SK-N-SH (cell line): ENCODE measurements around the gene C14orf119. TPM values are rescaled to one million over a fixed set of nuclear protein-coding genes. Genes with fewer than 3 reads are reported as not detected.

Experiments
- CTCF ChIA-PET: fragments of 300-600, 350-600 bp; formaldehyde crosslinking; extraction: SDS; loops from one replicate; lab custom pipeline; 2021; lab: Yijun Ruan, JAX
- POLR2A ChIA-PET: fragments of 350-600 bp; sonication (Branson Sonifier 250); formaldehyde crosslinking; extraction: SDS; loops from one replicate; lab custom pipeline; 2020; ENCODE audit warnings: antibody characterized with exemption, inconsistent platforms; lab: Yijun Ruan, JAX
- DNase-seq: peaks from one replicate; pipeline ENCODE4 v3.0.0; 2012
- H2AFZ ChIP-seq: fragments of 200-600 bp; sonication (generic); 2 replicates; pipeline ENCODE4 v1.8.1; 2016; ENCODE audit warnings: antibody characterized with exemption, mild to moderate bottlenecking, low read depth
- H3F3A ChIP-seq: fragments of 200-600 bp; sonication (generic); replicated peaks from 2 replicates; pipeline ENCODE3; 2016; ENCODE audit warnings: antibody characterized with exemption, mild to moderate bottlenecking; ENCODE audit not compliant: insufficient read depth
- H3K27ac ChIP-seq, 2 experiments: fragments of 200-500 bp in 1 of 2; fragments of 200-600 bp in 1 of 2; sonication (Bioruptor generic) in 1 of 2; sonication (generic), shearing (Covaris generic) in 1 of 2; 2 replicates each; pipeline versions ENCODE4 v1.5.1 to v1.6.1; 2014 to 2016; ENCODE audit warnings: low read depth in 2 of 2, inconsistent platforms in 1 of 2, low read length in 1 of 2, mild to moderate bottlenecking in 1 of 2, mixed read lengths in 1 of 2
- H3K27me3 ChIP-seq: fragments of 200-600 bp; sonication (generic), shearing (Covaris generic); 2 replicates; pipeline ENCODE4 v1.6.1; 2016; ENCODE audit warnings: mixed run types; ENCODE audit not compliant: insufficient read depth
- H3K36me3 ChIP-seq, 2 experiments: fragments of 200-500 bp in 1 of 2; fragments of 200-600 bp in 1 of 2; sonication (Bioruptor generic) in 1 of 2; sonication (generic) in 1 of 2; replicated peaks in 1 of 2; 2 replicates each; pipeline versions ENCODE3 to v1.5.1; 2014 to 2016; ENCODE audit warnings: low read length in 1 of 2, mild to moderate bottlenecking in 1 of 2; ENCODE audit not compliant: insufficient read depth in 2 of 2, control insufficient read depth in 1 of 2
- H3K4me1 ChIP-seq, 2 experiments: fragments of 200-500 bp in 1 of 2; fragments of 200-600 bp in 1 of 2; sonication (Bioruptor generic) in 1 of 2; sonication (generic), shearing (Covaris generic) in 1 of 2; 2 replicates each; pipeline versions ENCODE4 v1.5.1 to v1.6.1; 2014 to 2016; ENCODE audit warnings: low read depth in 1 of 2, low read length in 1 of 2, mixed run types in 1 of 2; ENCODE audit not compliant: insufficient read depth in 2 of 2, control insufficient read depth in 1 of 2
- H3K4me2 ChIP-seq: fragments of 200-600 bp; sonication (generic), shearing (Covaris generic); 2 replicates; pipeline ENCODE4 v1.6.1; 2017; ENCODE audit warnings: mixed run types
- H3K4me3 ChIP-seq, 2 experiments: fragments of 200-500 bp in 1 of 2; fragments of 200-600 bp in 1 of 2; sonication (Bioruptor generic) in 1 of 2; sonication (generic), shearing (Covaris generic) in 1 of 2; 2 replicates each; pipeline versions ENCODE4 v1.5.1 to v1.8.1; 2014 to 2016; ENCODE audit warnings: low read depth in 2 of 2, inconsistent platforms in 1 of 2, low read length in 1 of 2, mild to moderate bottlenecking in 1 of 2, mixed read lengths in 1 of 2, moderate library complexity in 1 of 2
- H3K79me2 ChIP-seq: fragments of 200-600 bp; sonication (generic); 2 replicates; pipeline ENCODE4 v1.8.1; 2017; ENCODE audit warnings: mild to moderate bottlenecking; ENCODE audit not compliant: insufficient read depth
- H3K9ac ChIP-seq: fragments of 200-600 bp; sonication (generic); 2 replicates; pipeline ENCODE4 v1.6.1; 2017; ENCODE audit warnings: mixed run types
- H3K9me2 ChIP-seq: fragments of 200-600 bp; sonication (generic); 2 replicates; pipeline ENCODE4 v1.6.1; 2017; ENCODE audit warnings: mixed run types
- H3K9me3 ChIP-seq: fragments of 200-600 bp; sonication (generic); 2 replicates; pipeline ENCODE4 v1.6.1; 2017; ENCODE audit warnings: mixed run types, mild to moderate bottlenecking, moderate library complexity
- H4K20me1 ChIP-seq: fragments of 200-600 bp; sonication (generic); 2 replicates; pipeline ENCODE4 v1.6.1; 2017; ENCODE audit warnings: mild to moderate bottlenecking, mixed run types; ENCODE audit not compliant: insufficient read depth
- CHD2 ChIP-seq: fragments of 150-350 bp; IDR thresholded peaks from 2 replicates; pipeline ENCODE4 v1.6.1; 2018; ENCODE audit warnings: low read length; ENCODE audit not compliant: partially characterized antibody
- ELF1 ChIP-seq: IDR thresholded peaks from 2 replicates; pipeline ENCODE4 v1.4.0; 2012
- EP300 ChIP-seq, 2 experiments: IDR thresholded peaks; 2 replicates each; pipeline versions ENCODE4 v1.4.0 to v1.6.1; 2012; ENCODE audit warnings: borderline replicate concordance in 1 of 2, low read depth in 1 of 2, low read length in 1 of 2
- FOSL2 ChIP-seq: IDR thresholded peaks from 2 replicates; pipeline ENCODE4 v1.4.0; 2012; ENCODE audit warnings: low read depth, mild to moderate bottlenecking, moderate library complexity, borderline replicate concordance
- FOXJ3 ChIP-seq: sonication (generic); formaldehyde crosslinking; IDR thresholded peaks from 2 replicates; pipeline ENCODE4 v1.5.1; 2020; ENCODE audit warnings: mild to moderate bottlenecking, missing genetic modification reagents
- GATA2 ChIP-seq: sonication (generic); formaldehyde crosslinking; IDR thresholded peaks from 2 replicates; pipeline ENCODE4 v1.5.0; 2020; ENCODE audit warnings: mild to moderate bottlenecking, missing genetic modification reagents
- JUND ChIP-seq: IDR thresholded peaks from 2 replicates; pipeline ENCODE4 v1.4.0; 2012
- MEF2A ChIP-seq: IDR thresholded peaks from 2 replicates; pipeline ENCODE4 v1.4.0; 2012; ENCODE audit warnings: low read depth, borderline replicate concordance
- PBX3 ChIP-seq: IDR thresholded peaks from 2 replicates; pipeline ENCODE4; 2012
- POLR2AphosphoS5 ChIP-seq: IDR thresholded peaks from 2 replicates; pipeline ENCODE4 v1.6.1; 2012; ENCODE audit warnings: low read depth, low read length
- RAD21 ChIP-seq: IDR thresholded peaks from 2 replicates; pipeline ENCODE4 v1.6.1; 2012; ENCODE audit warnings: mild to moderate bottlenecking, low read length
- RFX5 ChIP-seq: IDR thresholded peaks from 2 replicates; pipeline ENCODE4 v1.6.1; 2012; ENCODE audit warnings: mild to moderate bottlenecking, improper control_type of control experiment, low read length
- RXRA ChIP-seq: IDR thresholded peaks from 2 replicates; pipeline ENCODE4 v1.4.0; 2012; ENCODE audit warnings: low read depth, mild to moderate bottlenecking, borderline replicate concordance
- TAF1 ChIP-seq: IDR thresholded peaks from 2 replicates; pipeline ENCODE4 v1.6.1; 2012; ENCODE audit warnings: low read depth, mild to moderate bottlenecking, low read length, moderate library complexity, borderline replicate concordance
- TCF12 ChIP-seq: IDR thresholded peaks from 2 replicates; pipeline ENCODE4 v1.4.0; 2012
- TEAD4 ChIP-seq: IDR thresholded peaks from 2 replicates; pipeline ENCODE4 v1.4.0; 2012; ENCODE audit warnings: mild to moderate bottlenecking, borderline replicate concordance; ENCODE audit not compliant: insufficient read depth
- USF2 ChIP-seq: fragments of 150-350 bp; IDR thresholded peaks from 2 replicates; pipeline ENCODE4 v1.6.1; 2017; ENCODE audit warnings: antibody characterized with exemption, low read length, low read depth, borderline replicate concordance
- ZBTB33 ChIP-seq: IDR thresholded peaks from 2 replicates; pipeline ENCODE4 v1.4.0; 2012; ENCODE audit warnings: low read depth, borderline replicate concordance
- WGBS: methylation state at CpG from one replicate; pipeline ENCODE4 v1.1.6; 2017; ENCODE audit warnings: low lambda C conversion rate; 5-methylcytosine and 5-hydroxymethylcytosine counted together
- polyA plus RNA-seq, 3 experiments: library from polyadenylated mRNA; depleted of rRNA; stranded (reverse); fragments of >200 nt; gene quantifications; 2 replicates each; pipeline ENCODE4 v1.2.3, GENCODE V29; 2012

The C14orf119 gene
- polyA plus RNA-seq, 1 of the 3 experiments (the other 2 are of a cell fraction), result 55.2 TPM

GRCh38 chr14:23137813-23138535, 42.7 kb downstream of the C14orf119 start:
- CTCF ChIA-PET, result interaction anchor here (1.0 to 2.2 kb wide), 3 partner anchors 16 to 40 kb away, joined by 3 to 11 read pairs (median 8); no protein-coding TSS in a partner anchor
- WGBS, result 48% methylated on average over 6 of the region's 6 CpGs
- H3K79me2 ChIP-seq, result no peaks in the 10 kb centered on the region
- H3K36me3 ChIP-seq, result no peaks in the 10 kb centered on the region
- H2AFZ ChIP-seq, result no peak overlapping the region
- H3K9me3 ChIP-seq, result no peaks in the 10 kb centered on the region
- no peaks in the 10 kb centered on the region; a peak in 1 of 4 replicates for H3K4me1 ChIP-seq
- no peak overlapping the region for H3K27ac ChIP-seq
- H3K4me3 ChIP-seq, result no peak overlapping the region
- H4K20me1 ChIP-seq, result no peaks in the 10 kb centered on the region
- DNase-seq, result no peak
- H3K9ac ChIP-seq, result no peak overlapping the region
- TF ChIP-seq CHD2 (no peak), RXRA (no peak), RFX5 (no peak), EP300 (IDR thresholded peaks at IDR 0.05; ENCODE audit: borderline replicate concordance in 1 of 2, low read depth in 1 of 2, low read length in 1 of 2) (no peak), ELF1 (no peak), RAD21 (no peak), FOXJ3 (CRISPR knock-in tag) (no peak), TEAD4 (no peak), TCF12 (no peak), ZBTB33 (no peak), JUND (no peak), POLR2AphosphoS5 (no peak), FOSL2 (no peak), PBX3 (no peak), GATA2 (CRISPR knock-in tag) (no peak), MEF2A (no peak), USF2 (no peak), TAF1 (no peak)
- POLR2A ChIA-PET, result no interaction called here
- H3K4me2 ChIP-seq, result no peak overlapping the region
- H3K9me2 ChIP-seq, result no peaks in the 10 kb centered on the region
- no peaks in the 10 kb centered on the region; the same call in 1 of the 2 replicates for H3K27me3 ChIP-seq
- H3F3A ChIP-seq, result no peaks in the 10 kb centered on the region
